GM21526 (cell line): ENCODE data around the gene GSK3B.

Experiments
- ATAC-seq: cut with Tn5 transposase; IDR thresholded peaks from one replicate; pipeline ENCODE4 v1.9.1; 2021; ENCODE audit warnings: moderate library complexity; ENCODE audit not compliant: unreplicated experiment, low FRiP score

The GSK3B gene

GRCh38 chr3:119955972-119956371, 138.3 kb downstream of the GSK3B start:
- ATAC-seq, result no peak

GRCh38 chr3:119950666-119951325, 143.5 kb downstream of the GSK3B start:
- ATAC-seq, result no peak

- no peak for ATAC-seq
Measured at GRCh38 chr3:119945291-119945690, 149.0 kb downstream of the GSK3B start.

GRCh38 chr3:119944091-119944490, 150.2 kb downstream of the GSK3B start:
- peak; percentile 70 for ATAC-seq

GRCh38 chr3:119939077-119939476, 155.2 kb downstream of the GSK3B start:
- ATAC-seq, result no peak

- peak; percentile 96 for ATAC-seq
Measured at GRCh38 chr3:119937229-119937628, 157.0 kb downstream of the GSK3B start.

GRCh38 chr3:119934249-119934648, 160.0 kb downstream of the GSK3B start:
- ATAC-seq, result no peak

GRCh38 chr3:119933207-119933606, 161.0 kb downstream of the GSK3B start:
- ATAC-seq, result no peak

- ATAC-seq, result no peak
Measured at GRCh38 chr3:119930286-119930685, 164.0 kb downstream of the GSK3B start.

- ATAC-seq, result no peak
Measured at GRCh38 chr3:119927190-119927589, 167.1 kb downstream of the GSK3B start.

- ATAC-seq, result no peak
Measured at GRCh38 chr3:119924111-119925094, 169.8 kb downstream of the GSK3B start.

GRCh38 chr3:119918992-119919933, 175.0 kb downstream of the GSK3B start:
- no peak for ATAC-seq

- no peak for ATAC-seq
Measured at GRCh38 chr3:119913021-119913420, 181.2 kb downstream of the GSK3B start.

- ATAC-seq, result no peak
Measured at GRCh38 chr3:119912220-119912619, 182.0 kb downstream of the GSK3B start.

GRCh38 chr3:119911748-119912147, 182.5 kb downstream of the GSK3B start:
- no peak for ATAC-seq

GRCh38 chr3:119902061-119902460, 192.2 kb downstream of the GSK3B start:
- ATAC-seq, result no peak

- ATAC-seq, result no peak
Measured at GRCh38 chr3:119901148-119901547, 193.1 kb downstream of the GSK3B start.

- ATAC-seq, result no peak
Measured at GRCh38 chr3:119899192-119899511, 195.1 kb downstream of the GSK3B start.

- ATAC-seq, result no peak
Measured at GRCh38 chr3:119898478-119899191, 195.6 kb downstream of the GSK3B start.

- ATAC-seq, result no peak
Measured at GRCh38 chr3:119894195-119894594, 200.1 kb downstream of the GSK3B start.
